SH-SY5Y (cell line): Measurements from ENCODE around the gene GPR65.

ENCODE experiments used
- GATA2 ChIP-seq: IDR thresholded peaks from 2 replicates; pipeline ENCODE4 v1.6.1; 2011; ENCODE audit warnings: mild to moderate bottlenecking, low read depth, low read length
- GATA3 ChIP-seq: IDR thresholded peaks from 2 replicates; pipeline ENCODE4 v1.6.1; 2011; ENCODE audit warnings: low read depth, mild to moderate bottlenecking, low read length, moderate library complexity

The GPR65 gene

GRCh38 chr14:88043529-88044443 lies 38.9 kb downstream of the GPR65 start:
- TF ChIP-seq GATA3 (no peak), GATA2 (no peak)

- TF ChIP-seq GATA2 (no peak), GATA3 (no peak)
Measured at GRCh38 chr14:88044444-88044758, 39.5 kb downstream of the GPR65 start.

GRCh38 chr14:88044776-88045446 lies 40.0 kb downstream of the GPR65 start:
- TF ChIP-seq GATA2, result no peak
- no peak for TF ChIP-seq GATA3

GRCh38 chr14:88045705-88046104 lies 40.8 kb downstream of the GPR65 start:
- TF ChIP-seq GATA3, result no peak
- TF ChIP-seq GATA2, result no peak

GRCh38 chr14:88048351-88048750 lies 43.4 kb downstream of the GPR65 start:
- no peak for TF ChIP-seq GATA3
- TF ChIP-seq GATA2, result no peak

- TF ChIP-seq GATA3 (no peak), GATA2 (no peak)
Measured at GRCh38 chr14:88049266-88049665, 44.3 kb downstream of the GPR65 start.

- no peak for TF ChIP-seq GATA2
- TF ChIP-seq GATA3, result no peak
Measured at GRCh38 chr14:88049936-88050335, 45.0 kb downstream of the GPR65 start.

- TF ChIP-seq GATA3 (no peak), GATA2 (no peak)
Measured at GRCh38 chr14:88060576-88060975, 55.6 kb downstream of the GPR65 start.

GRCh38 chr14:88063811-88064210 lies 58.9 kb downstream of the GPR65 start:
- TF ChIP-seq GATA2, result no peak
- no peak for TF ChIP-seq GATA3
